Breast epithelium (tissue), 4 donors: ENCODE results near the gene CDH6. TPM values are rescaled to one million over a fixed set of nuclear protein-coding genes. Genes with fewer than 3 reads are reported as not detected.

Experiments
- DNase-seq, 2 donors: peaks; one replicate each; pipeline ENCODE4 v3.0.0-alpha.2; 2019; ENCODE audit warnings: low spot score in 2 of 2
- H3K27ac ChIP-seq, 2 donors: fragments of 200-600 bp; sonication (generic) in 1 of 2; one replicate each; pipeline ENCODE4 v1.5.1; 2016 to 2019; ENCODE audit warnings: mild to moderate bottlenecking in 1 of 2
- H3K27me3 ChIP-seq, 2 donors: fragments of 200-600 bp; sonication (generic) in 1 of 2; one replicate each; pipeline versions ENCODE4 v1.5.1 to v1.6.0; 2017 to 2019; ENCODE audit warnings: control low read depth in 1 of 2, mild to moderate bottlenecking in 1 of 2
- H3K36me3 ChIP-seq: fragments of 200-600 bp; one replicate; pipeline ENCODE4 v1.5.1; 2019
- H3K4me1 ChIP-seq, 2 donors: fragments of 200-600 bp; sonication (generic); one replicate each; pipeline ENCODE4 v1.5.1; 2016 to 2019; ENCODE audit warnings: control low read depth in 1 of 2
- H3K4me3 ChIP-seq, 3 donors: fragments of 200-600 bp; sonication (generic); 1 replicate in 2 of 3; 2 replicates in 1 of 3; pipeline ENCODE4 v1.5.1; 2016 to 2019; ENCODE audit warnings: mild to moderate bottlenecking in 3 of 3, moderate library complexity in 2 of 3
- H3K9me3 ChIP-seq, 2 donors: fragments of 200-600 bp; sonication (generic) in 1 of 2; one replicate each; pipeline ENCODE4 v1.5.1; 2016 to 2019; ENCODE audit warnings: control low read depth in 1 of 2
- POLR2A ChIP-seq: fragments of 450-650 bp; IDR thresholded peaks from one replicate; pipeline ENCODE4 v1.6.1; 2016; ENCODE audit warnings: antibody characterized with exemption, mild to moderate bottlenecking, moderate library complexity
- POLR2AphosphoS5 ChIP-seq, 3 donors: sonication (generic); formaldehyde crosslinking; IDR thresholded peaks; one replicate each; pipeline ENCODE4 v1.6.1; 2017; ENCODE audit warnings: antibody characterized with exemption in 3 of 3
- intact Hi-C: fragments of 100-400 bp; cut with DNase I; formaldehyde crosslinking; loops from one replicate; pipeline ENCODE4 v1.15.1; 2023; ENCODE audit warnings: low total_unique reads
- total RNA-seq, 3 donors: library from RNA; depleted of rRNA; stranded (reverse); fragments of >200 nt; gene quantifications; one replicate each; pipeline ENCODE4 v1.1.0, GENCODE V29; 2016
- TF ChIP-seq, protein P1 (sequence below), 3 donors: fragments of 450-650 bp; IDR thresholded peaks; one replicate each; pipeline ENCODE4 v1.5.1; 2016 to 2017; ENCODE audit warnings: antibody characterized with exemption in 3 of 3, mild to moderate bottlenecking in 3 of 3, moderate library complexity in 3 of 3

Gene CDH6
- total RNA-seq, 3 donors from 2014 or later, result 1.4 to 4.8 (median 3.9) TPM

DNA sequence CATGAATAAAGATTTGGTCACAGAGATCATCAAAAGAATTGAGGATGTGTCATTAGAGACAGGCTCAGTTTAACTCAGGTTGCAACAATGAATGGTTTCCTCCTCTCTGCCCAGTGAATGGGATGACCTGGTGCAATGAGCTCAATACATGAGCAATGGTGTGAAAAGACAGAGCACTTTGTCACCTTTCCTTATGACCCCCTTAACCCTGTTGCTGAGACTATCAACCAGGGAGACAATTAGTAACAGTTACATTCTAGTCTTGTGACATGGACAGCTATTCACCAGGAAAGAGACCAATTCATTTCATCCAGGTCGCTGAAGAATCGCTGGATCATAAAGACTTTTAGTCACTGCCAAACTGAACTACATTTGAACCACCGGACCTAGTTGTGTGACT lies 19.9 kb upstream of the CDH6 start:
- Histone ChIP-seq H3K27ac (no peak overlapping the region), H3K36me3 (no peaks in the 10 kb centered on the region), H3K4me1 (no peaks in the 10 kb centered on the region), H3K9me3 (no peaks in the 10 kb centered on the region), H3K27me3 (no peaks in the 10 kb centered on the region), H3K4me3 (no peak overlapping the region)
- no peak for DNase-seq
- intact Hi-C loops, result no loop called here
- TF ChIP-seq, protein P1, sequence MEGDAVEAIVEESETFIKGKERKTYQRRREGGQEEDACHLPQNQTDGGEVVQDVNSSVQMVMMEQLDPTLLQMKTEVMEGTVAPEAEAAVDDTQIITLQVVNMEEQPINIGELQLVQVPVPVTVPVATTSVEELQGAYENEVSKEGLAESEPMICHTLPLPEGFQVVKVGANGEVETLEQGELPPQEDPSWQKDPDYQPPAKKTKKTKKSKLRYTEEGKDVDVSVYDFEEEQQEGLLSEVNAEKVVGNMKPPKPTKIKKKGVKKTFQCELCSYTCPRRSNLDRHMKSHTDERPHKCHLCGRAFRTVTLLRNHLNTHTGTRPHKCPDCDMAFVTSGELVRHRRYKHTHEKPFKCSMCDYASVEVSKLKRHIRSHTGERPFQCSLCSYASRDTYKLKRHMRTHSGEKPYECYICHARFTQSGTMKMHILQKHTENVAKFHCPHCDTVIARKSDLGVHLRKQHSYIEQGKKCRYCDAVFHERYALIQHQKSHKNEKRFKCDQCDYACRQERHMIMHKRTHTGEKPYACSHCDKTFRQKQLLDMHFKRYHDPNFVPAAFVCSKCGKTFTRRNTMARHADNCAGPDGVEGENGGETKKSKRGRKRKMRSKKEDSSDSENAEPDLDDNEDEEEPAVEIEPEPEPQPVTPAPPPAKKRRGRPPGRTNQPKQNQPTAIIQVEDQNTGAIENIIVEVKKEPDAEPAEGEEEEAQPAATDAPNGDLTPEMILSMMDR (IDR thresholded peaks at IDR 0.05), result no peak
- no peak for TF ChIP-seq POLR2A
- no peak for TF ChIP-seq POLR2AphosphoS5 (IDR thresholded peaks at IDR 0.05)

DNA sequence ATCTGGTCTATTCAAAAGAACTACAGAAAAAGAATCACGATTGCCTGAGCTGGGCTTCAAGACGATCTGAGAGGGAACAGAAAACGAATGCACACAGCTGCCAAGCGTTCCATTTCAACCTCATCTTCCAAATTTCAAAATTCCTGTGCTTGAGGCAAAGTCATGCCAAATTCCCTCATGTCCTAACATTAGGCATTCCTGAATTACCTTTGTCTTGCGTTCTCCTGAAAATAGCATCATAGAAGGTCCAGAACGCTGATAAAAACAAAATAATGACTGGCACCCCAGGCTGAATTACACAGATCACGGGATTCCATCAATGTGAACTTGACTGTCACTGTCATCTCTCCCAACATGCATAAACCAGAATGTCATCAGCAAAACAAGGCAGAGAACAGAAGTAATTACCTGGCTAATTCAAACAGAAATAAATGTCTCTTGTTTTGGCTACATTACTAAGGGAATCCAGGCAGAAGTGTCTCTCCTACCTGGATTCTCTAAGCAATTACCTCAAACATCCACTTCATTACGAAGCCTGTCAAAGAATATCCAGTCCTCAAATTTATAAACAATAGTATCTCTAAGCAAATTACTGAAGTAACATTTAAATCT lies 12.0 kb upstream of the CDH6 start:
- TF ChIP-seq POLR2A (no peak), POLR2AphosphoS5 (IDR thresholded peaks at IDR 0.05) (no peak)
- TF ChIP-seq, protein P1 (IDR thresholded peaks at IDR 0.05), result no peak
- Histone ChIP-seq H3K36me3 (no peaks in the 10 kb centered on the region), H3K27ac (no peak overlapping the region), H3K9me3 (no peaks in the 10 kb centered on the region), H3K4me3 (no peak overlapping the region), H3K27me3 (no peaks in the 10 kb centered on the region), H3K4me1 (no peaks in the 10 kb centered on the region)
- no peak for DNase-seq
- intact Hi-C loops, result no loop called here

DNA sequence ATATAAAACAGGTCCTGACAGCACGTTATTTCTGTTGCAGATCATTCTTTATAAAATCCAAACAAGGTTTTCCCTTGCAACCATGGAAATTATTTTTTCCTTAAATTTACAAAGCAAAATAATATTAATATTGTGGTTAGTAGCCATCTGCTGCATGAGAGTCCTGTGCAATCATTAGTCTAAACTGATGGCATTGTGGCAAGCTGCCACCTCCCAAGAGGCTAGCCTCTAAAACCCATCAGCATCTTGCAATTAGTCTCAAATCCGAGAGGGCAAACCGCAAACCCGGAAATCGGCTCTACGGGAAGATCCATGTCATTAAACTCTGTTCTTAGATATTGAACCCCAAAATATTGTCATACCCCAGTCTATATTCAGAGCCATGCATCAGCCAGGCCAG lies 11.3 kb upstream of the CDH6 start:
- no peak for DNase-seq
- TF ChIP-seq POLR2AphosphoS5 (IDR thresholded peaks at IDR 0.05) (no peak), POLR2A (no peak)
- TF ChIP-seq, protein P1 (IDR thresholded peaks at IDR 0.05), result no peak
- H3K4me1 ChIP-seq, result no peaks in the 10 kb centered on the region
- H3K27me3 ChIP-seq, result no peaks in the 10 kb centered on the region
- H3K36me3 ChIP-seq, result no peaks in the 10 kb centered on the region
- H3K9me3 ChIP-seq, result no peaks in the 10 kb centered on the region
- intact Hi-C loops, result no loop called here
- H3K27ac ChIP-seq, result no peak overlapping the region
- no peak overlapping the region for H3K4me3 ChIP-seq

DNA sequence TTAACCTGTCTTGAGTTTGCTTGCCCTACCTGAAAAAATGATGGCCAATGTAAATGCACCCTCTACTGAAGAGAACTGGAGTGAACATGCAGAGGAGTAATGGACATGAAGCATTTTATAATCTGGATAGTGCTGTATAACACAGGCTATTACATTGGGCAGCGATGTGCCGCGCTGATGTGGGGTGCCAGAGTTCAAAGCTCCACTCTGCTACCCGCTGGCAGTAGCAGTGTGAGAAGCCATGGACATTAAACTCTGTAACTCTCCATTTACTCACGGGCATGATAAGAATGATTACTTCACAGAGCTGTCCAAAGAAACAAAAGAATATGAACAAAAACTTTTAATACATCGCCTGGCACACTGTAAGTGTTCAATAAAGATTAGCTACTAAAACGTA lies 7.5 kb upstream of the CDH6 start:
- no peak for DNase-seq
- intact Hi-C loops, result no loop called here
- H3K4me3 ChIP-seq, result no peak overlapping the region
- no peaks in the 10 kb centered on the region for H3K4me1 ChIP-seq
- H3K27me3 ChIP-seq, result no peaks in the 10 kb centered on the region
- H3K27ac ChIP-seq, result no peak overlapping the region
- H3K9me3 ChIP-seq, result no peaks in the 10 kb centered on the region
- H3K36me3 ChIP-seq, result no peaks in the 10 kb centered on the region
- TF ChIP-seq POLR2A, result no peak

DNA sequence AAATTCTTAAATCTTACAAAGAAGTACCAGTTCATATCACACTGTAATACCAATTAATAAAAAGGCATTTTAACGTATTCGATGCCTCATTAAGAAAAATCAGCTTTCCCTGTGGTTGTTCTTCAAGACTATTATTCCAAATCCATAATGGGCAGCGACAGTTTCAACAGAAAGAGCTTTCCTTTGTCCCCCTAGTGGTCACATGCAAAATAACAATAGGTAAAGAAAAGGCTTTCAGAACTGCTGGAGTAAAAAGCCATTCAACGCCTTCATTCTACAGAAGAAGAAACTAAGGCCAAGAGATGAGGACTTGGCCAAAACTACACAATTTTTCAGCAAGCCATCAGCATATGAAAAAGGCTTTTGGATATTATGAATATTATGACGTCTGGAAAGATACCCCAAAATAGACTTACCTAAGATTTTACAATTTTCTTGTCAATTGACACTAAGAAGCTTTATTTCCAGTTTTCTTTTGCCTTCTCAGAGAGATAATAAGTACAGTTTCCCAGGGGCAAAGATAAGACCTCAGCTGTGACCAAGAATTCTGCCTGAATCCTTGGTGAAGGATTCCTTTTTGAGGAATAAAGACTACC lies 6.7 kb upstream of the CDH6 start:
- H3K4me3 ChIP-seq, result no peak overlapping the region
- H3K36me3 ChIP-seq, result no peaks in the 10 kb centered on the region
- H3K27me3 ChIP-seq, result no peaks in the 10 kb centered on the region
- H3K9me3 ChIP-seq, result no peaks in the 10 kb centered on the region
- no peak overlapping the region for H3K27ac ChIP-seq
- no peaks in the 10 kb centered on the region for H3K4me1 ChIP-seq
- no peak for TF ChIP-seq POLR2A
- TF ChIP-seq, protein P1 (IDR thresholded peaks at IDR 0.05), result peak in 2 of 3 donors; percentile 34 to 48
- TF ChIP-seq POLR2AphosphoS5 (IDR thresholded peaks at IDR 0.05), result no peak
- no peak for DNase-seq
- intact Hi-C loops, result loop anchor here (1.0 kb wide), 1 partner anchor 14 kb away; no protein-coding TSS in a partner anchor
